GM18520 (cell line): ENCODE measurements around the gene HOXA3.

Source experiments
- ATAC-seq: cut with Tn5 transposase; IDR thresholded peaks from one replicate; pipeline ENCODE4 v1.9.1; 2021; ENCODE audit not compliant: unreplicated experiment

Gene HOXA3

DNA sequence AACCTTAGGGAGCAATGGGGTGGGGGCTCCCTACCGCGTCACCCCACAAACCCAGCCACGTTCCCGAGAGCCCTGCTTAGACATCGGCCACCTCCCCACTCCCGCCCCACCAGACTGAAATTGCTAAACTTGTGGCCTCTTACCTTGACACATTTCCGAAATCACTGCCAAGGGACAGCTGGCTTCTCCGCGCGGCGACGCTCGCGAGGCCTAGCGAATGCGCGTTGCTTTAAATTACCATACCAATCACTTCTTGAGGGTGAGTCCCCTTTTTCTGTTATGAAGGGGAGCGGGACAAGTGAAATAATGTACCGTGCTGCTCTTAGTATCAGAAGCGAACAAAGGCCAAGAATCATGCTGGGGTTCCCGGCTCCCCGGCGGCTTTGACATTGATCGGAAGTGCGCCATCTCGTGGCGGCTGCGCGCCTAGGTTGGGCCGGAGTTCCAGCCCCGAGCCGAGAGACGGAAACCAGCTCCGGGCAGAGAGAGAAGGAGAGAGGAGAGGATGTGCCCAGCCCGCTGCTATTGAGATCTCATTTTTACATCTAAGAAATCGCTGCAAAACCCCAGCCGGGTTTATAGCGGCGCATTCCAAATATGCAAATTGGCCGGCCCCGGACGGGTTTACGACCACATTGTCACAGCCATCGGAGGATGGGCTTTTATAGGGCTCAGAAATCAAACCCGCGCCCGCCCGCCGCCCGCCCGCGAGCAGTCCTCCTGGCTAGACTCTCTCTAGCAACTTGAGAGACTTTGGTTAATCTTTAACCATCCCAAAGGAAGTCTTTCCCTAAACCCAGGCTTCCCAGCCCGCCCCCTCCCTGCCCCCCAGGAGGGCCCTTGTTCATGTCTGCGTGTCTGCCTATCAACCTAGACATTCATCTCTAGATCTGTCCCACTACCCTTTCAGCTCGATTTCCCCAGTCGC lies 27.4 kb upstream of the HOXA3 start:
- no peak for ATAC-seq

DNA sequence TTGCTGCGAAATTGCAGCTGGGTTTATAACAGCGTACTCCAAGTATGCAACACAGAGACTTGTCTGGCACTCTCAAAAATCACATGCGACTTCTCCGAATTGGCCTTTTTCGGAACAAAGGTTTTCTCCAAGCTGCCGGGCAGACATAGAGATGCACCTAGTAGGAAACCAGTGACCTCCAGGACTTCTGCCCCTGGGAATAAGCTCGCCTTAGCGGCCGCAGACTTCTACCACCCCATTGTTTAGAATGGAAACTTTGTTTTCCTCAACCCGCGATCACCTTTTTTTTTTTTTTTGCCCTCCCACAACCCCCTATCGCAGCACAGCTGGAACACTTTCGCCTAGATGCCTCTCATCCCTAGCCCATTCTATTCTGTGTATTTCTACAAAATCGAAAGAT lies 26.6 kb upstream of the HOXA3 start:
- ATAC-seq, result no peak

DNA sequence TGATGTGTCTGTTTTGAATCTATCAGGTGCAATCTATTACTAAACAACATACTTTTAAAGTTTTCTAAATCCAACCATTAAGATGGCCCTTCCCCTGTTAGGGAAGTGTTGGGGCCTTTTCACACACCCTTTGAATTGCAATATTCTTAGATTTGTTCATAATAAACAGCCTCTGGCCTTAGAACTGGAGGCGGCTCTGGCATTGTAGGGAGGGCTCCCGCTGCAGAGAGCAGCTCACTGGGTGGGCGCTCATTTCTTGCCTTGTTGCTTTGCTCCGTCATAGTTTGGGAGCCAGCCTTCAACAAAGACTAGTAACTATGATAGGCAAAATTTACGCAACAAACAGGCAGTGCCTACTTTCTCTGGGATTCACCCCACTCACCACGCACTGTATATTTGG lies 26.0 kb upstream of the HOXA3 start:
- no peak for ATAC-seq

DNA sequence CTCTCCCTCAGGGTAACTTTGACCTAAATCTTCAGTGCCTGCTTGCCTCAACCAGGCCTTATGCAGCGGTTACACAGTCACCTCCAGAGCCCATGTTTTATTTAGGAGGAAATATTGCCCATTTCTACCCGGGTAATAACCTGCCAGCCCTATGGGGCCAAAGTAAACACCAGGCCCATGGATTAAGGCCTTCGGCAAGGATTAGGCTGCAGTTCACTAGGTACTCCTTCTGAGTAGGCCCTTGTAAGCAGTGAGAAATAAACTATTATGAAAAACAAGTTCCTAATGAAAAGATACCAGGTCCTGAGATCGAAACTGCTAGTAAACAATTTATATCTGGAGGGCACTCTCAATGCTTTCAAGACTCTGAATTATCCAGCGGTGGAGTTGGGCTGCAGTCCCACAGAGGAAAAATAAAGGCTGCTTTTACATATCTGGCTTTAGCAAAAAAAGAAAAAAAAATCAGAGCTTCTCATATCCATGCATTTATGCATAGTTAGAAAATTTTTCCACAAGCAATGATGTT lies 25.5 kb upstream of the HOXA3 start:
- no peak for ATAC-seq

DNA sequence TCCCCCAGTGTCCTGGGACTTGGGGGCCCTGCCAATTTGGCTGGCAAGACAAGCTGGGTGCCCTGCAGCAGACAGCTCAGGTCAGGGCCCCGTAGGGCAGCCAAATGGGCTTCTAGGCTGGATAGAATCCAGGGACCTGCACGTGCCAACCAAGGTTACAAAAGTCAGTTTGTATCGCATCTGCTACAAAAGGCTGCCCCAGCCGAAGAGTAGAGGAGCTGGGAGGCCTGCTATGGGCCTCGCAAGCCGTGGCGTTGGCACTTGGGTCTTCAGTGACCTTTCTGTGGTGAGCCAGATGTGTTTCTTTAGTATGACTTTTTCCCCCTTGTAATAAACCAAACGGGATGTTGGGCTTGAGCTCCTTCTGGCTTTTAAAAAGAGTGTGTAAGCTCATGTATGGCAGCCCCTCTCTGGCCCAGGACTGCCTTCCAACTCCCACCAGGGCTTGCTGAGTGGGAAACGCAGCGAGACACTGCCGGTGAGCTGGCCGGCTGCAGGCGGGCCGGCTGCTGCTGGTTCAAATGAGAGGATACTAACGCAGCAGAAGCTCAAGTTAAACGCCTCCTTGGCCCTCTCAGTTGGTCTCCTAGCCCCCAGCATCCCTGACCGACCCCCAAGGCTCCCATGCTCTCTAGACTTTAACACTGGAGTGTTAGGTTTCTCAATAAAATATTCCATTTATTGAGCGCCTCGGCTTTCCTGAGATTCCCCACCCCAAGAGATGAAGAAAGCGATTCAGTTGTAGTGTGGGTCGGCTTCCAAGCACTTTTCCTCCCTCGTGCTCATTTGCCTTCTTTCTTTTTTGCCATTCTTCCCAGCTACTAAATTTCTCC lies 24.8 kb upstream of the HOXA3 start:
- ATAC-seq, result no peak

DNA sequence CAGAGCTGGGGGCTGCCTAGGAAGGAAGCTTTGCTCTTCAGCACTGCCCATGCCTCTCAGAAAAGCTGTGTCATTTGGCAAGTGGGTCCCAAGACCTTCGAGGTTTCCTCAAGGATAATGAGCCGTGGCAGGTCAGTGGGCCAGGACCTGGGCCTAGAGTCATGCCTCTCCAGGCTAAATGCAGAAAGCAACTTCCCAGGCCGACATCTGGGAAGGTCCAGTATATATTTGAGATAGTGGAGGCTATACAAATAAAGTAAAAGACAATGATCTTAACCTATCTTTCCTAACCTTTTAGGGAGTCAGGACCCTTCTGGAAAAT lies 24.1 kb upstream of the HOXA3 start:
- no peak for ATAC-seq

DNA sequence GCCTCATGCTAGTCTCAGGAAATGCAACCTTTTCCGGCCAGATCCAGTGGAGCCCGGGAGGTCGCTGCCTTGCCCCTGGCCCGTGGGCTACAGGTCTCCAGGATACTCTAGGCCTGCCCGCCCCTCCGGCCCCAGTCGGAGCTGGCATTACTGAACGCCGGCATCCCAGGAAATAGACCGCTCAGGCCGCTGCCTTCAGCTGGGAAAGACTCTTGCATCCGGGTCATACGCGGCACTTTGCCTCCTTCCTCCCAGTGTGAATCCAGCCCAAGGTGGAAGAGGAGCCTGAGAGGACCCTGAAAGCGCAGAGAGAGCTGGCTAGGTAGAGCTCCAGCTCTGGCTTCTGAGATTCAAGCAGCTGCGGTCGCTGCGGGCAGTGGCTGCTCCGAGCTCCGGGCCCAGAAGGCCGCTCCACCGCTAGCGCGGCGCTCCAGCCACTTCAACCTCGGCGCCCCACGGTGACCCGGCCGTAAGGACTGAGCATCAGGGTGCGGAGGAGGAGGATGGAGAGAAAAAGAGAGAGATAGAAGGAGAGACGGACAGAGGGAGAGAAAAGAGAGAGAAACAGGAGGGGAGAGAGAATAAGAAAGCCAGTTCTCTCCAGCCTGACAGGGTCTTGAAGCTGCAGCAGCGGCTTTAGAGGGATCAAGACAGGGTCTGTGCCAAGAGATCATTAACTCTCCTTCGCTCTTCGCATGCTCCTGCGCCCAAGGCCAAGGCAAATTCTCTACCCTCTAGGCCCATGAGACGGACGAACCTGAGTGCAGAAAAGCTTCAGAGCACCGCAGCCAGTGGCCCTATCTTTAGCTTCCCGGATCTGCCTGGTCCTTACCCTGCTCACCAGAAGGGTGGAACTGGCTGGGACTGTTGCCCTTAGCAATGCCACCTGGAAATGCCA lies 23.5 kb upstream of the HOXA3 start:
- no peak for ATAC-seq

DNA sequence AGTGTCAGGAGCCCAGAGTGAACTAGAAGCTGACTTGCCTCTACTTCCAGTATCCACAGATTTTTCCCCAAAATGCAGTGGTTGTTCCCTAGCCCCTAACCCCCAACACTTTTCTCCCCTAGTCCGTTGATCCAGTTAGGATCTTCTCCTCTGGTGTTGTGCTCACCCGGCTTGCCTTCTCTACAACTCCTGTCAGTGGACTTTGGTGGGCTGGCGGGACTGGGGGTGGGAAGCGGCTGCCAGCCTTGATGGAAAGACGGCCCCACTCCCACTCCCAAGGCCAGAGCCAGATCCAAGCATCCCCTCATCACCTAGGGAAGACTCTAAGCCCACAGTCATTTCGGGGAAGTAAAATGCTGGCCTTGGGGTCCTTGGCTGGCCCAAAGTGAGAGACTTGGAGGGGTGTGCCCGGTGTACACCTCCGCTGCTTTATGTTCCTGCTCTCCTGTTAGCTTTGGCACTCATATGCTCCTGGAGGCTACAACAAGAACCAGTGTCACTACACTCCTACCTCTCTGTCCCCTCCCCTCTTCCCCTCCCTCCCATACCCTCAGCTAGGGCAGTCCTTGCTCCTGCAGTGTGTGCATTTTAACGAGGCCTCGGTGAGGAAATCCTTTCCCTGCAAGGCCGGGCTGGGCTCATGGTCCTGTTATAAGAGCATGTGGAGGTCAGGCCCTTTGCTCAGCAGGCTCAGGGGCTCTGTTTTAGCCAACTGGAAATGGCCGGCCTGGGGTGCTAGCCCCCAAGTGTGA lies 22.7 kb upstream of the HOXA3 start:
- no peak for ATAC-seq

DNA sequence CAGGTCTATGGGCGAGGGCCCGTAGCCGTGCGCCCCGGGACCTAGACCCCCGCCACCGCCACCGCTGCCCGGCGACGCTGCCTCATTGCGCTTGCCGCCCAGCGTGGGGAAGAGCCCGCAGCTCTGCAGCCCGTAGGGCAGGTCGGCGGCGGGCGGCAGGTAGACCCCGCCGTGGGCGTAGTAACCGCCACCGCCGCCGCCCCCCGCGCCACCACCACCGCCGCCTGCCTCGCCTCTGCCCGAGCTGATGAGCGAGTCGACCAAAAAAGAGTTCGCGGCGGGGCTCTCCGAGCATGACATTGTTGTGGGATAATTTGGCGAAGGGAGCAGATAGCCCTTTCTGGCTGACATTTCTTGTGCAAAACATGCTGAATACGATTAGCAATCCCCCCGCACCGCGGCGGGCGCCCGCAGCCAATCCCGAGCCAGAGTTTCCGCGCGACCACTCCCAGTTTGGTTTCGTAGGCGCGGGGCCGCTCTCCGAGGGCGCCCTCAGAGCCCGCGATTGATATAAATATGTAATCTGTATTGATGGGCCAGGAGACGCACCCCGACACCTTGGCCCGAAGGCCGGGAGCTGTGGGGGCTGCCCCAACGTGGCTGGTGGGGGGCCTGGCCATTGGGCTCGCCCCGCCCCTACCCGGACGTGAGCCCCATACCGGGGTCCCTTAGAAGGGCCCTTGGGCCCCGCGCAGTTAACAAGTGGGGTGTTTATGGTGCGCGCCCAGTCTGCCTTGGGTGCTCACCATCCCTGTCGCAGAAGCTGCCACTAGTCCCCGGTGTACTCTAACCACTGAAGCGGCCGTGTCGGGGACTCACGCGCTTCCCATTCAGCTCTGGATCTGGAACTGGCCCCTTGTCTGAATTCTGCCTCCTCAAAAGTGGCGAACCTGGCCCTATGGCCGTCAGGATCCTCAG lies 21.8 kb upstream of the HOXA3 start, which contains the start of gene HOXA10:
Gene HOXA10, minus strand, starts transcription at position 365 of the 918 bp plus-strand sequence. Its CDS starts 14 bp downstream, at position 351.
- ATAC-seq, result no peak

DNA sequence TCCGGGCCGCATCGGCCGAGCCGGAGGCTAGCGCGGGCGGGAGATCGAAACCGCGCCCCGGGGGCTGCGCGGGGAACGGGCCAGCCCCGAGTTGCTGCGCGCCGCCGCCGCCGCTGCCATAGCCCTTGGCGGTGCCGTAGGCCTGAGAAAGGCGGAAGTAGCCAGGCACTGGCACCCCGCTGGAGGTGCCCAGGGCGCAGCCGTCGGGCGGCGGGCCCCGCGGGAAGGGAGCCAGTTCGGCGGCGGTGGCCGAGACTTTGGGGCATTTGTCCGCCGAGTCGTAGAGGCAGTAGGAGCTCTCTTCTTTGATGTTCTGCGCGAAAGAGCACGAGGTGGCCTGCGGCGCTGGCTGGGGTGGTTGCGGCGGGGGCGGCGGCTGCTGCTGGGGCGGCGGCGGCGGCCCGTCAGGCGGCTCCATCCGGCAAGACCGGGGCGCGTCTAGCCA lies 21.1 kb upstream of the HOXA3 start:
- no peak for ATAC-seq

DNA sequence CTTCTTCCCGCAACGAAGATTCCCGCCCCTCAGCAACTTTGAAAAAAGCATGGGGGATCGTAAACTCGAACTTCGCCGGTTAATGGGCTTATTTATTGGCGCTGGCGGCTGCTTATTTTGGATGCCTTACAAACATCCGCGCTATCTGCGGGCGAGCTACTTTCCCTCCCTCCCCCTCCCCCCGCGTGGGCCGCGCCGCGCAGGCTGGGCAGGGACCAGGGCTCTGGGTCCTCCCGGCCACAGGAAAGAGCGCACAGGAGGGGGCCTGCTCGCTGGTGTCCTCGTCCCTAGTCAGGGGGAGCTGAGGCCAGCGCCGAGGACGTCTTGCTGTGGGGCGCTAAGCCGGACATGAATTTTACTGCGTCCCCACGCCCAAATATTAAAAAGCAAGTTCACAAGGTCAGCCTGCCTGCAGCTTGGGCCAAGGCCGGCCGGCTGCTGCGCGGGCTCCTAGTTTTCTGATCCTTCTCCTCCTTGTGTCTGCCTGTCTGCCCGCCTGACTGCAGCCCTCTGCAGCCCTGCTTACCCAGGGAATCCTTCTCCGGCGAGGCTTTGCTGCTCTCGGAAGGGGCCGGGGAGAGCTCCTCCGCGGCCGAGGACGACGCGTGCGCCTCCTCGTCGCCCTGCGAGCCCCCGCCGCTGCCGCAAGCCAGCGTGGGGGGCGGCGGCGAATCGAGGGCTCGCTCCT lies 20.6 kb upstream of the HOXA3 start:
- no peak for ATAC-seq

DNA sequence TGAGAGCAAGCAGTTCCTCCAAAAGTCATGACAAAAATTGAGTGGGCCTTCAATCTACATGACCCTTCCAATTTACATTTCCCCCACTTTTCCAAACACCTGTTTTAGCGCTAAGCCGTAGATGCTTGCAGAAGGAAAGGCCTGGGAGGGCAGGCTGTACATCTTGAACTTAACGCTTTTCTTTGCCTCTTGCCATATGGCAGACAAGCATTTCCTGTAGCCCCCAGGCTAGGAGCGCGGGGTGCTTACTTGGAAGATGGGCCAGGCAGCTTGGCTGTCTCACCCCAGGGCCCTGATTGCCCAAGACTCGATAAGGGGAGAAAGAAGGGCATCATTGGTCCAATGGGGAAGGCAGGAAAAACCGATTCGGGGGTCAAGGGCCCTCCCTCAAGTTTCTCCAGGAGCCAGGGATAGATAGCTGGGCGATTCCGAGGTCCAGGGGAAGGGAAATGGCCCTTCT lies 20.0 kb upstream of the HOXA3 start:
- ATAC-seq, result no peak

DNA sequence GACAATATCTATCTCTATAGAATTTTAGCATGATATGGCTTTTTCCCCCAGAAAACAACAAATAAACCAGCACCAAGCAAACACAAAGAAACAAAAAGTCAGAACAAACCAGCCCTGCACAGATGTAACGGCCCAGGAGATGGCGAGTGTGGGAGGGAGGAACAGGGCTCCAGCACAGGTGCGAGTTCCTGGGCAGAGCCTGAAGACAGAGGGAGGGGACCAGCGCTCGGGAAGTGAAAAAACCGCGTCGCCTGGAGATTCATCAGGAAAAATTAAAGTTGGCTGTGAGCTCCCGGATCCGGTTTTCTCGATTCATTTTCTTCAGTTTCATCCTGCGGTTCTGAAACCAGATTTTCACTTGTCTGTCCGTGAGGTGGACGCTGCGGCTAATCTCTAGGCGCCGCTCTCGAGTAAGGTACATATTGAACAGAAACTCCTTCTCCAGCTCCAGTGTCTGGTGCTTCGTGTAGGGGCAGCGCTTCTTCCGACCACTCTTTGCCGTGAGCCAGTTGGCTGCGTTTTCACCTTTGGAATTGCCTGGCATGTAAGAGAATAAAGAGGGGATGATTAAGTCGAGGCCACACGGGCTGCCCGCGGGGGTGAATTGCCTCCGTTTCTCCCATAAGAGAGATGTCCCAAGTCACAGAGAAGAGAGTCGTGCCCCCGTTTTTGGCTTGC lies 19.4 kb upstream of the HOXA3 start:
- no peak for ATAC-seq

DNA sequence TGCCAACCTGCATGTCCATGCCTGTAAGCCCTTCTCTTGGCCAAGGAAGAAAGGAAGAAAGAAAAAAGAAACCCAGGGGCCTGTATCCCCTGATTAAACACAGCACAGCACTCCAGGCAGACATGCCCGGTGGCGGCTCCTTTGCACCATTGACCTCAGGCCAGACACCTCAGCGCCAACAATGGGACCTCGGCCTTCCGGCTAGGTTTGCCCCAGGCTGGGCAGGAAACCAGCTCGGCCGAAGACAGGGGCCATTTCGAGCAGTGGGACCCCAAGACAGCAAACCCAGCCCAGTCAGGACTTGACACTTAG lies 18.9 kb upstream of the HOXA3 start:
- ATAC-seq, result no peak

DNA sequence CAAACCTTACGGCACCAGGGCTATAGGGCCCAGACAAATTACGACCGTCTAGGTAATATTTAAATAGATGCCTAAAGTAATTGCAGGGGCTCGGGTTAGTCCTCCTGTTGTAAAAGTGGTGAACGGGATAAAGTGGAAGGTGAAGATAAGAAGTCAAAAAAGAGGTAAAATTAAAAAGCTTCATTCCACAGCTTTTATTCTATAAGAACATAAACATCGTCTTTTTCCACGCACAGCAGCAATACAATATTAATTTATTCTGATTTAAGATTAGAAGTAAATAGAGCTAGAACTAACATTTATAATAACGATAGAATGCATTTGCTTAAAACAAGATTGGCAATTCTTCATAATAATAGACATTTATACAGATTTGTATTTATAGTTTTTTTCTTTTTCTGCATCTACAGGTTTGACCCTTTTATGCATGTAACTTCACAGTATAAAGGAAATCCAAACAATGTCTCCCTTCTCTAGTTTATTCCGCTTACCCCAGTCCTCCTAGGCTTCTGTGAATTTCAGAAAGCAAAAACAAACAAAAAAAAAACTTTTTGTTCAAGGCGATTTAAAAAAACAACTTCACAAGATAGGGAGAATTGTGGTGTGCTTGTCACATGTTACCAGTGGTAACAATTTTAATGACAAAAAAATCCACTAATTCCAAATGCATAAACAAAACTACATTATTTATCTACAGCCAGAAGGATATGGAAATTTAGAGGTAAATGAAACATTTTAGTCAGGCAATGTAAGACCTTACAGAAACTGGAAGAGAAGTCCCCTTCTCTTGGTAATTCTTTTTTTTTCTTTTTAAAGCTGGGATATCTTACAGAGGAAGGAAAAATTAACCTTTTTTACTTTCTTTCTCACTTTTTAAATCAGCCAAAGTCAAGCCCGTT lies 18.3 kb upstream of the HOXA3 start:
- ATAC-seq, result no peak

DNA sequence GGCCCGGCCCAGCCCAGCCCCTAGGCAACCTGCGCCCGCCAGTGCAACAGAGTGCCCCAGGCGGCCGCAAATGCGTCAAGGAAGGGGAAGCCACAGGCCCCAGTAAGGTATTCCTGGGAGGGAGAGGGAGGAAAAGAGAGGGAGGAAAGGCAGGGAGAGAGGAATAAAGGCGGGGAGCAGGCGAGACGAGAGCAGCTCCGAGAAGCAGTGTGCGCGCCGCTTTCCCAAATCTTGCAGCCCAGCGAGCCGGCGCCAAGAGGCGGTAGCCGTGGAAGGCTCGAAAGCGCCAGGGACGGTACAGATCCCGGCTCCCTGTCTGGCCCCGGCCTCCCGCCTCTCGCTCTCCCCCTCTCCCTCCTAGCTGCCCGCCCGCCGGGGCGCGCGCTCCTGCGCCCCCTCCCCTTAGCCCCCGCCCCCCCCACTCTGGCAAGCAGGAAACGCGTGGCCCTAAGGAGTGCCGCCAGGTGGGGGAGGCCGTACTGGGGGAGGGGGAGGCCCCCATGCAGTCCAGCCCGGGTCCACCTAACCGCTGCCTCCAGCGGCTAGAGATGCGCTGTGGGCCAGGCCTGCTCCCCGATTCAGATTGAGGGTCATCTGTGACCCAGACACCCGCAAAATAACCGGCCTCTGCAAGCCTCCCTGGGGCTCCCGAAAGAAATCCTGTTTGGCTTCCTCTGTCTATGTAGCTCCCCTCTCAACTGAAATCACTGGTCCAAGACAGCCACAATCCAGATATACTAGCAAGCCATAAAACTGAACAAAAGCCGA lies 17.5 kb upstream of the HOXA3 start:
- no peak for ATAC-seq
